Measurements from ENCODE around the gene ZMYM4. TPM values are rescaled to one million over a fixed set of nuclear protein-coding genes. Genes with fewer than 3 reads are reported as not detected.

The ZMYM4 gene
- polyA plus RNA-seq, 1 of the 3 experiments (the other 2 are of a cell fraction), result 12.2 TPM

- no peak for DNase-seq
- peak overlapping the region; percentile 56; the same call in 1 of the 2 replicates for H2AFZ ChIP-seq (ENCODE audit: low read depth)
- peak overlapping the region; percentile 70 for H3K9ac ChIP-seq
- H3K9me3 ChIP-seq, result no peaks in the 10 kb centered on the region
- CTCF ChIA-PET, result interaction anchor here (1.8 kb wide), 1 partner anchor 86 kb away, joined by 5 read pairs; no protein-coding TSS in a partner anchor
- peaks cover 98% of the 10 kb centered on the region for H3K79me2 ChIP-seq (ENCODE audit: insufficient read depth)
- peak overlapping the region; percentile 71 for H3K4me2 ChIP-seq
- H3F3A ChIP-seq (replicated peaks; ENCODE audit: insufficient read depth), result peaks cover 25% of the 10 kb centered on the region
- H3K27ac ChIP-seq (ENCODE audit: low read depth in 2 of 2, low read length in 1 of 2), result peak overlapping the region; percentile 44 to 94; a peak in 3 of 4 replicates
- H3K4me3 ChIP-seq (ENCODE audit: low read depth in 2 of 2, low read length in 1 of 2), result peak overlapping the region in 1 of 2 experiments; percentile 39; a peak in 1 of 4 replicates
- H3K9me2 ChIP-seq, result no peaks in the 10 kb centered on the region
- WGBS (ENCODE audit: low lambda C conversion rate), result 86% methylated on average over 9 of the region's 9 CpGs
- peaks cover 0 to 7% of the 10 kb centered on the region in 2 experiments; a peak in 1 of 4 replicates for H3K4me1 ChIP-seq (ENCODE audit: control insufficient read depth in 1 of 2, insufficient read depth in 2 of 2, low read depth in 1 of 2, low read length in 1 of 2)
- POLR2A ChIA-PET, result interaction anchor here (0.6 kb wide), 1 partner anchor 14 kb away, joined by 3 read pairs; no protein-coding TSS in a partner anchor
- H4K20me1 ChIP-seq (ENCODE audit: insufficient read depth), result peaks cover 10% of the 10 kb centered on the region
- H3K27me3 ChIP-seq (ENCODE audit: insufficient read depth), result no peaks in the 10 kb centered on the region
- H3K36me3 ChIP-seq (replicated peaks in 1 of 2; ENCODE audit: control insufficient read depth in 1 of 2, insufficient read depth in 2 of 2, low read length in 1 of 2), result peaks cover 0 to 18% of the 10 kb centered on the region in 2 experiments
- TF ChIP-seq CHD2 (IDR thresholded peaks at IDR 0.05; ENCODE audit: low read length, partially characterized antibody) (no peak), USF1 (IDR thresholded peaks at IDR 0.05; ENCODE audit: borderline replicate concordance, low read depth) (no peak), ELF1 (IDR thresholded peaks at IDR 0.05) (no peak), TAF1 (IDR thresholded peaks at IDR 0.05; ENCODE audit: borderline replicate concordance, low read depth, low read length) (no peak), FOXJ3 (CRISPR knock-in tag; IDR thresholded peaks at IDR 0.05) (no peak), MXI1 (IDR thresholded peaks at IDR 0.05; ENCODE audit: low read depth, low read length) (no peak), IRF3 (IDR thresholded peaks at IDR 0.05; ENCODE audit: low read depth, low read length) (no peak), FOSL2 (IDR thresholded peaks at IDR 0.05; ENCODE audit: borderline replicate concordance, low read depth) (peak; percentile 56), FOXM1 (IDR thresholded peaks at IDR 0.05; ENCODE audit: low read depth) (no peak), CTCF (IDR thresholded peaks at IDR 0.05) (0 out of 2 replicates have a peak, but pooled peaks have one; percentile 13), POLR2AphosphoS5 (IDR thresholded peaks at IDR 0.05; ENCODE audit: low read depth, low read length) (no peak), YY1 (IDR thresholded peaks at IDR 0.05; ENCODE audit: low read depth) (no peak), EP300 (IDR thresholded peaks at IDR 0.05; ENCODE audit: borderline replicate concordance in 1 of 2, low read depth in 1 of 2, low read length in 1 of 2) (no peak), MEF2A (IDR thresholded peaks at IDR 0.05; ENCODE audit: borderline replicate concordance, low read depth) (no peak), PBX3 (IDR thresholded peaks at IDR 0.05) (no peak), REST (IDR thresholded peaks at IDR 0.05; ENCODE audit: low read depth, low read length) (no peak), SMC3 (IDR thresholded peaks at IDR 0.05; ENCODE audit: low read depth, low read length) (no peak), RFX5 (IDR thresholded peaks at IDR 0.05; ENCODE audit: low read length) (no peak), RCOR1 (IDR thresholded peaks at IDR 0.05; ENCODE audit: low read length) (no peak), JUND (IDR thresholded peaks at IDR 0.05) (peak; percentile 54; the same call in 1 of the 2 replicates), EZH2phosphoT487 (IDR thresholded peaks at IDR 0.05; ENCODE audit: borderline replicate concordance, low read depth) (no peak), GABPA (IDR thresholded peaks at IDR 0.05; ENCODE audit: low read depth) (no peak), TEAD4 (IDR thresholded peaks at IDR 0.05; ENCODE audit: borderline replicate concordance, insufficient read depth) (no peak), RAD21 (IDR thresholded peaks at IDR 0.05; ENCODE audit: low read length) (no peak)
Observed at GRCh38 chr1:35287807-35288640, 19.5 kb downstream of the ZMYM4 start.
